B cell (primary cell): ENCODE results near the gene GALNT11. TPM values are rescaled to one million over a fixed set of nuclear protein-coding genes. Genes with fewer than 3 reads are reported as not detected.
A peak's percentile ranks its signal among the peaks of the same experiment; 100 is the strongest.

Experiments
- ATAC-seq: fragments of 200-7000 bp; cut with Tn5 transposase; one replicate; pipeline ENCODE4 v1.10.0; 2021; ENCODE audit warnings: low read depth, mild to moderate bottlenecking, moderate number of reproducible peaks, moderate library complexity
- CTCF ChIA-PET: fragments of 350-600 bp; sonication (Branson Sonifier 250); formaldehyde crosslinking; loops from one replicate; lab custom pipeline; 2021; ENCODE audit warnings: antibody characterized with exemption, inconsistent platforms; lab: Charles Lee
- POLR2A ChIA-PET: fragments of 350-600 bp; sonication (Branson Sonifier 250); formaldehyde crosslinking; loops from one replicate; lab custom pipeline; 2021; ENCODE audit warnings: antibody characterized with exemption; lab: Charles Lee
- DNase-seq: peaks from one replicate; pipeline ENCODE4 v3.0.0; 2013
- H2AFZ ChIP-seq: 2 replicates; pipeline ENCODE4 v1.6.1; 2012; ENCODE audit warnings: mild to moderate bottlenecking, low read depth, low read length; ENCODE audit not compliant: insufficient read depth, poor library complexity, severe bottlenecking
- H3K27ac ChIP-seq, 2 donors: 1 replicate in 1 of 2; 2 replicates in 1 of 2; pipeline ENCODE4 v1.5.1; 2012 to 2013; ENCODE audit warnings: low read length in 2 of 2, mild to moderate bottlenecking in 2 of 2, moderate library complexity in 1 of 2
- H3K27me3 ChIP-seq, 4 experiments: fragments of 200-600 bp in 1 of 4; sonication (generic) in 1 of 4; replicated peaks in 1 of 4; 1 replicate in 2 of 4; 2 replicates in 2 of 4; pipeline versions ENCODE4 v1.6.1 to v1.7.0; 2013 to 2016; ENCODE audit warnings: low read length in 3 of 4, mild to moderate bottlenecking in 2 of 4, mixed read lengths in 1 of 4, moderate library complexity in 1 of 4; ENCODE audit not compliant: insufficient read depth in 4 of 4, control insufficient read depth in 3 of 4; ENCODE audit errors: control extremely low read depth in 1 of 4
- H3K36me3 ChIP-seq, 2 experiments: replicated peaks in 1 of 2; 1 replicate in 1 of 2; 2 replicates in 1 of 2; pipeline versions ENCODE4 v1.6.1 to v1.7.1; 2013; ENCODE audit warnings: low read length in 1 of 2; ENCODE audit not compliant: insufficient read depth in 2 of 2, control insufficient read depth in 1 of 2; ENCODE audit errors: control extremely low read depth in 1 of 2, extremely low read depth in 1 of 2
- H3K4me1 ChIP-seq, 2 donors: fragments of 200-600 bp in 1 of 2; sonication (generic) in 1 of 2; 1 replicate in 1 of 2; 2 replicates in 1 of 2; pipeline versions ENCODE4 v1.5.1 to v1.6.1; 2013 to 2017; ENCODE audit warnings: low read length in 2 of 2; ENCODE audit not compliant: control insufficient read depth in 2 of 2, insufficient read depth in 2 of 2
- H3K4me2 ChIP-seq: replicated peaks from 2 replicates; pipeline ENCODE3; 2012; ENCODE audit warnings: mild to moderate bottlenecking, low read depth, low read length; ENCODE audit not compliant: poor library complexity, severe bottlenecking
- H3K4me3 ChIP-seq, 5 experiments: fragments of 200-600 bp in 1 of 5; sonication (generic) in 1 of 5; 1 replicate in 3 of 5; 2 replicates in 2 of 5; pipeline versions ENCODE4 v1.5.1 to v1.7.0; 2011 to 2016; ENCODE audit warnings: low read length in 4 of 5, mild to moderate bottlenecking in 4 of 5, low read depth in 2 of 5, control low read depth in 1 of 5, moderate library complexity in 1 of 5; ENCODE audit not compliant: insufficient read depth in 1 of 5; ENCODE audit errors: control extremely low read depth in 1 of 5, extremely low read depth in 1 of 5
- H3K79me2 ChIP-seq: fragments of 200-600 bp; sonication (generic); one replicate; pipeline ENCODE4 v1.6.0; 2016; ENCODE audit warnings: low read length; ENCODE audit not compliant: control insufficient read depth, insufficient read depth
- H3K9ac ChIP-seq: fragments of 200-600 bp; sonication (generic); 2 replicates; pipeline ENCODE4 v1.6.1; 2017; ENCODE audit warnings: mild to moderate bottlenecking, low read length, moderate library complexity
- H3K9me3 ChIP-seq, 3 donors: one replicate each; pipeline versions ENCODE4 v1.6.1 to v1.7.1; 2013; ENCODE audit warnings: low read length in 2 of 3; ENCODE audit not compliant: control insufficient read depth in 2 of 3, insufficient read depth in 1 of 3; ENCODE audit errors: control extremely low read depth in 1 of 3
- H4K20me1 ChIP-seq: 2 replicates; pipeline ENCODE4 v1.6.0; 2012; ENCODE audit warnings: mild to moderate bottlenecking, low read length; ENCODE audit not compliant: insufficient read depth, control insufficient read depth, poor library complexity, severe bottlenecking
- H3K27ac Mint-ChIP-seq: one replicate; pipeline ENCODE4 v1.8.0; 2021; ENCODE audit warnings: mixed read lengths
- H3K27me3 Mint-ChIP-seq: one replicate; pipeline ENCODE4 v1.8.0; 2021; ENCODE audit warnings: mixed read lengths
- H3K4me1 Mint-ChIP-seq: one replicate; pipeline ENCODE4 v1.8.0; 2021; ENCODE audit warnings: mixed read lengths
- H3K4me3 Mint-ChIP-seq: one replicate; pipeline ENCODE4 v1.8.0; 2021; ENCODE audit warnings: mixed read lengths
- H3K9me3 Mint-ChIP-seq: one replicate; pipeline ENCODE4 v1.8.0; 2022; ENCODE audit warnings: mixed read lengths; ENCODE audit not compliant: insufficient read depth
- EZH2 ChIP-seq: IDR thresholded peaks from 2 replicates; pipeline ENCODE4 v1.6.1; 2012; ENCODE audit warnings: borderline replicate concordance, low read depth, mild to moderate bottlenecking, moderate library complexity, low read length; ENCODE audit not compliant: insufficient read depth, poor library complexity, severe bottlenecking
- WGBS: methylation state at CpG from one replicate; pipeline ENCODE4 v1.1.5; 2013; ENCODE audit warnings: missing lambda C conversion rate; ENCODE audit not compliant: insufficient coverage; 5-methylcytosine and 5-hydroxymethylcytosine counted together
- intact Hi-C: fragments of 100-400 bp; cut with micrococcal nuclease; formaldehyde crosslinking; loops from one replicate; pipeline ENCODE4 v1.10.0; 2022
- polyA plus RNA-seq: library from polyadenylated mRNA; depleted of rRNA; stranded (reverse); fragments of >200 nt; gene quantifications from 2 replicates; pipeline ENCODE4 v1.2.3, GENCODE V29; 2012
- total RNA-seq, 2 donors: library from RNA; stranded (reverse); fragments of 120-200 nt in 1 of 2; gene quantifications; 1 replicate in 1 of 2; 2 replicates in 1 of 2; pipeline versions ENCODE4 v1.2.3 to v1.2.4, GENCODE V29; 2013 to 2022
- TF ChIP-seq, protein P1 (sequence below): fragments of 200-600 bp; IDR thresholded peaks from one replicate; pipeline ENCODE4 v1.8.0; 2022; ENCODE audit warnings: antibody characterized with exemption, mild to moderate bottlenecking

The GALNT11 gene
- total and polyA plus RNA-seq, 2 donors (not counting 1 experiment from before 2014, with no cell fraction given) = 13.8 to 14.5 TPM

DNA sequence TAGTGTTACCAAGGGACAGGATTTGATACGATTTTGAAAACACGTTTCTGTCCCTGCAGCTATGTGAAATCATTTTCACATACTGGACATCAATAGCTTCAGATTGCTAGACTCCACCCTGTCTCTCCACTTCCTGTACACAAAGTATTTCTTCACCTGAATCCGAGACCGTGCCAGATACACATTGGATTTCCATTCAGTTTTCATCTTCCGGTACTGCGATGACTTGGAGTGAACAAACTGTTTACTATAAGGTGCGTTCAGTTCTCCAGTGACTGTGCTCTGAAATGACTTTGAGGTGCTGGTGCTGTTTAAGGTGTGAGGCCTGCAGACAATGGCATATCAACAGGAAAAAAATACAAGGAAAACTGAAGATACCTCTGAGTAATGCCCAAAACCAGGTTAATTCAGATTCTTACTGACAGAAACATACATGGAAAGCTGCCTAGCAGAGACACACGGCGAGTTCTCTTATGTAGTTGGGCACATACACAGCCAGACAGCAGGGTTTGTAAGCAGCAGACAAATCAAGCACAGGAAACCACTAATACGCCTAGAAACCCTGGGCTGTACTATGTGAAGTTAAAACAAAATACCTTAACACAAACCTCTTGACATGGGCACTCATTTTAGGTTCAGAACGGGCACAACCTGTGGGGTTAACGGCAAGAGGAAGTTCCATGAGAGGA is 119.2 kb downstream of the GALNT11 start:
- Histone ChIP-seq H3K4me2 (no peak overlapping the region), H3K4me3 (no peak overlapping the region), H4K20me1 (peaks cover 5% of the 10 kb centered on the region), H3K9ac (no peak overlapping the region), H3K9me3 (no peaks in the 10 kb centered on the region), H3K27me3 (no peaks in the 10 kb centered on the region), H2AFZ (no peak overlapping the region), H3K79me2 (no peaks in the 10 kb centered on the region), H3K4me1 (no peaks in the 10 kb centered on the region), H3K27ac (no peak overlapping the region), H3K36me3 (peaks cover 28 to 90% of the 10 kb centered on the region in 2 experiments)
- Mint-ChIP-seq H3K4me3 (no peak overlapping the region), H3K27me3 (no peaks in the 10 kb centered on the region), H3K4me1 (peaks cover 3% of the 10 kb centered on the region), H3K27ac (no peak overlapping the region), H3K9me3 (no peaks in the 10 kb centered on the region)
- intact Hi-C loops = no loop called here
- TF ChIP-seq EZH2 = no peak
- TF ChIP-seq, protein P1, sequence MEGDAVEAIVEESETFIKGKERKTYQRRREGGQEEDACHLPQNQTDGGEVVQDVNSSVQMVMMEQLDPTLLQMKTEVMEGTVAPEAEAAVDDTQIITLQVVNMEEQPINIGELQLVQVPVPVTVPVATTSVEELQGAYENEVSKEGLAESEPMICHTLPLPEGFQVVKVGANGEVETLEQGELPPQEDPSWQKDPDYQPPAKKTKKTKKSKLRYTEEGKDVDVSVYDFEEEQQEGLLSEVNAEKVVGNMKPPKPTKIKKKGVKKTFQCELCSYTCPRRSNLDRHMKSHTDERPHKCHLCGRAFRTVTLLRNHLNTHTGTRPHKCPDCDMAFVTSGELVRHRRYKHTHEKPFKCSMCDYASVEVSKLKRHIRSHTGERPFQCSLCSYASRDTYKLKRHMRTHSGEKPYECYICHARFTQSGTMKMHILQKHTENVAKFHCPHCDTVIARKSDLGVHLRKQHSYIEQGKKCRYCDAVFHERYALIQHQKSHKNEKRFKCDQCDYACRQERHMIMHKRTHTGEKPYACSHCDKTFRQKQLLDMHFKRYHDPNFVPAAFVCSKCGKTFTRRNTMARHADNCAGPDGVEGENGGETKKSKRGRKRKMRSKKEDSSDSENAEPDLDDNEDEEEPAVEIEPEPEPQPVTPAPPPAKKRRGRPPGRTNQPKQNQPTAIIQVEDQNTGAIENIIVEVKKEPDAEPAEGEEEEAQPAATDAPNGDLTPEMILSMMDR = no peak
- no peak for ATAC-seq
- ChIA-PET CTCF (interaction anchor here (0.8 to 2.3 kb wide), 3 partner anchors 9 to 362 kb away, joined by 3 to 10 read pairs (median 7); no protein-coding TSS in a partner anchor), POLR2A (no interaction called here)
- no peak for DNase-seq
- WGBS = 89% methylated on average over 10 of the region's 12 CpGs

DNA sequence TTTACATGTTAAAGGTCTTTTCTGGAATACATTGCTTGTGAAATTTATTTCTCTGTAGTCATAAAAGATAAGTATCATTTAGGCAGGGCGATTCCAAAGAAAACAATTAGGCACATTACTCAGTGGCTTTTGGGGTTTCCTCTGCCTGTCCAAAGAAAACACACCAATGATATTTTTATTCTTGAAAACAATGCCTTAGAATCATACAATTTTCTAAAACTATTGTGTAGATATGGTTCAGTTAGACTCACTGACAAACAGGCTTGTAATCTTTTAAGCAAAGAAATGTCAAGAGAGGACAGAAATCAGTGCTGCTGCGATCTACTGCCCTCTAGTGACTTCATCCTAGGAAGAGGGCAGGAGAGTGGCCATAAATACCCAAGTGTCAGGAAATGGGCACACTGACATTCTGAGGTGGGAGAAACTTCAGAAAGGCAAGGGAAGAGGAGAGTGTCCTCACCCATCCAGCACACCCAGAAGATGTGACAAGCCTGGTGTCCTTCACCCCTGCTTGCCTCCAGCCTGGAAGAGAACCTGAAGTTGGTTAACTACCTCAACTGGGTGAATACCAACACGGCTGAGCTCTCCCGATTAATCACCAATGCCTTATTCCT is 120.5 kb downstream of the GALNT11 start:
- Mint-ChIP-seq H3K27me3 (no peaks in the 10 kb centered on the region), H3K4me1 (peaks cover 3% of the 10 kb centered on the region), H3K9me3 (no peaks in the 10 kb centered on the region), H3K27ac (no peak overlapping the region), H3K4me3 (no peak overlapping the region)
- H2AFZ ChIP-seq = no peak overlapping the region
- peaks cover 25 to 87% of the 10 kb centered on the region in 2 experiments for H3K36me3 ChIP-seq
- no peak overlapping the region for H3K4me3 ChIP-seq
- no peak overlapping the region for H3K27ac ChIP-seq
- H3K9me3 ChIP-seq = no peaks in the 10 kb centered on the region
- TF ChIP-seq, protein P1 = peak; percentile 35
- TF ChIP-seq EZH2 = no peak
- ATAC-seq = no peak
- H4K20me1 ChIP-seq = peaks cover 5% of the 10 kb centered on the region
- no peak overlapping the region for H3K4me2 ChIP-seq
- no peaks in the 10 kb centered on the region for H3K79me2 ChIP-seq
- intact Hi-C loops = loop anchor here (2.0 kb wide), 1 partner anchor 363 kb away; no protein-coding TSS in a partner anchor
- WGBS = 77% methylated on average over 3 of the region's 4 CpGs
- ChIA-PET POLR2A (no interaction called here), CTCF (interaction anchor here (2.3 kb wide), 1 partner anchor 363 kb away, joined by 10 read pairs; no protein-coding TSS in a partner anchor)
- no peak overlapping the region for H3K9ac ChIP-seq
- H3K4me1 ChIP-seq = no peaks in the 10 kb centered on the region
- peak; percentile 22 for DNase-seq
- no peaks in the 10 kb centered on the region for H3K27me3 ChIP-seq
